Camera-type eye (tissue), 1 donor: Measurements from ENCODE around the gene ZFR2. TPM values are rescaled to one million over a fixed set of nuclear protein-coding genes. Genes with fewer than 3 reads are reported as not detected.

Experiments
- total RNA-seq: library from RNA; depleted of rRNA; stranded (reverse); fragments of >200 nt; gene quantifications from one replicate; pipeline ENCODE4 v1.2.3, GENCODE V29; 2014

Gene ZFR2
- total RNA-seq = 7.1 TPM

DNA sequence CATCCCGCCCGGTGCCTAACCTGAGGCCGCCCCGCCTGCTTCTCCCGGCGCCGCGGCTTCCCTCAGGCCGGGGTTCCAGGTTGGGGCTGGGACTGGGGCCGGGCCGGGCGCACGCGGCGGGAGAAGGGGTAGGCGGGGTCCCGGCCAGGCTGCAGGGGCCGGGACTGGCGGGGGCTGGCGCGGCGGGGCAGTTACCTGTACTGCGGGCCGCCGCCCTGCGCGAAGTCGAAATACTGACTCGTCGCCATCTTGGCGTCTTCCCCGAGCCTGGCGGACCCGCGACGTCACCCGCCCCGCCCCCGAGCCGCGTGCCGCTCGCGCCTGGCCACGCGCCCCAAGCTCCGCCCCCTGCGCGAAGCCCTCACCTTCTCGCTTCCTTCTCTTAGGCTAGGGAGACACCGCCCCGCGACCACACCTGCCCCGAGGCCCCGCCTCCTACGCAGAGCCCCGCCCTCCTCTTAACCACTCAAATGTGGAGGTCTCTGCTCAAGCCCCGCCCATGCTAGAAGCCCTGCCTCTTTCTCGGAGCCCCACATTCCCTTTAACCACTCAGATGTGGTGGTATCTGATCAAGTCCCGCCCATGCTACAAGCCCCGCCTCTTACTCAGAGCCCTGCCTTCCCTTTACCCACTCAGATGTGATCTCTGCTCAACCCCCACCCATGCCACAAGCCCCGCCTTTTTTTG, at the start of gene ZFR2:
TSS of gene ZFR2 (minus strand) at position 269 of the 687 bp plus-strand sequence. CDS start at position 248, 21 bp downstream.

DNA sequence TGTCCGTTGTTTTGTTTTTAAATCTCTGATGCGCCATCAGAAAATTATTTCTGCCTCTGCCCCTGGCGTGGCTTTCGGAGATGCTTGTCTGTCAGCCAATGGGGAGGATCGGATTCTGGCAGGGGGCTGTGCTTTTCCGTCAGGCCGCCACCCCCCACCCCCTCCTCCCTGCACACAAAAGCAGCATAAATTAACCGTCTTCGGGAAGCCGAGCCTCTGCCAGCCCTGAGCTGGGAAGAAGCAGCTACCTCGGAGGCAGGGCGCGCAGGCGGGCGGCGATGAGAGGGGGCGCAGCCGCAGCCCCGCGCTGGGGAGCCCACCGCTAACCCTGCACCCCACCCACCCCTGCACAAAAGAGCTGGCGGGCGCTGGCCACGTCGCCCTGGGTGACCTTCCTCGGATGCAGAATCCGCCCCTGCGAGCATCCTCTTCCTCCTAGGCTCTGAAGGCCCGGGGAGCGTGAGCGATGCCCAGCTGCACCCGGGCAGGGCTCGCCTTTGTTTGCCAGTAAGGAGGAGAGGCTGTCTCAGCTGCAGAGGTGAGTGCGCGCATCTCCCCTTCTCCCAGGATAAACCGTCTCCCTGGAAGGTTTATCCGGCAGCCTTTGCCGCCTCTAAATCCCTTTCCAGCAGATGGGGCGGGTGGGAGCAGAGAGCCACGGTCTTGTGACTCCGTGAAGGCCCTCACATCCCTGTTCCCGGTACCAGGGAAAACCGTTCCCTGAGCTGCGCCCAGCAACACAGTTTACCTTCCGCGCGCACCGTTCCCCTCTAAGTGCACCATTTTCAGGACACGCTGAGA, 11.8 kb upstream of the ZFR2 start, which contains the start of gene ATCAY:
TSS of gene ATCAY (plus strand) at position 215 of the 801 bp plus-strand sequence. CDS start 5,083 bp downstream, outside the sequence.

DNA sequence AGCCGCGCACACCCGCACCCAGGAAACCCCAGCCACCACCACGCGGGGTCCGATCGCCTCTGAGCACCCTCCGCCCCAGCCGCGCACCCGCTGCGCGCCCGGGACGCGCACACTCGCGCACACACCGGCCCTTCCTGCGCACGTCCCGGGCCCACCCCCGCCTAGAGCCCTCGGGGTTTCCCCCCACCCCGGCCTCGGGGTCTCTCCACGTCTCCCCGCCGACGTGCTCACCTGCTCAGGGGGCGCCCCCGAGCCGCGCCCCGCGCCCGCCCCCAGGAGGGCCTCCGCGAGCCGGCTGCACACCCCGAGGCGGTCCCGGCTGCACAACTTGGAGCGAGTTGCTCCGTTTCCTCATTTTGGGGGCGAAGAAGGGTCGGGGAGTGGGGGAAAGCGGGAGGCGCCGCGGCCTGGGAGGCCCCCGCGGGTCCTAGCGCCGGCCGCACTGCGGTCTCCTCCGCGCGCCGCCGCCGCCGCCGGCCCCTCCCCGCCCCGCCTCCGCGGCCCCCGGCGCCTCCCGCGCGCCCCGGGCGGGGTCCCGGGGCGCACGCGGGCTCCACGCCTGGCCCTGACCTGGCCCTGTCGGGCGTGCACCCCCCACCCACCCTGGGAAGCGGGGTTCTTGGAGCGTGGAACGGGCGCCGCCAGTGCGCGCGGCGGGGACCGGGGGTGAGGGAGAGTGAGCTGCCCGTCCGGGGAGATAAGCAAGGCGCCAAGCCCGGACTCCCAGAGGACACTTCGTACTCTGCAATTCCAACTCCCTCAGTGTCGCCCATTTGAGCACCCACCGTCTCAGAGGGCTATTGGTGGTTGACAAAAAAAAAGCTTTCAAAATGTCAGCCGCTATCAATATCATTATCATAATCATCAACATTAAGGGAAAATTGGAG, 82.7 kb downstream of the ZFR2 start, which contains the start of gene MATK:
TSS of gene MATK (minus strand) at position 444 of the 887 bp plus-strand sequence. CDS start 1,246 bp downstream, outside the sequence.

DNA sequence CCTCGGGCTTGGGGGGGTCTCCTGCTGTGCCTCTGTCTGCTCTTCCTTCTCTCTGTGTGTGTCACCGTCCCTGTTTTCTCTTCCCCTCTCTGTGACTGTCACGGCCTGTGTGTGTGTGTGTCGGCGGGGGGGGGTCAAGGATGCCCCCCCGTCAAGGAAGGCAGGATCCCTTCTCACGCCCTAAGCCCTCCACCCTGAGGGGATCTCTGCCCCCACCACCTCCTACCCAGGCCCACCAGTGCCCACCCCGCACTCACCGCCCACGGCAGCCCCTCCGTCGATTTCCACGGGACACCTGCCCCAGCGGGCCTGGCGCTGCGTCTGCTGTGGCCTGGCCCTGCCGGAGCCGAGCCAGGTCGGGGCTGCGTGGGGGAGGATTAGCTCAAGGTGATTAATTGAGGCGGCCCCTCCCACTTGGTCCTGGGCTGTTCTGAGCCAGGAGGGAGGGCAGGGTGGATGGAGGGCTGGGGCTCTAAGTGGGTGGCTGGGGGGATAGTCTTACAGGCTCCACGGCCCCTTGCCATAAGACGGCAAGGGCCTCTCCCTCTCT, 96.9 kb downstream of the ZFR2 start, which contains the start of gene RAX2:
TSS of gene RAX2 (minus strand) at position 323 of the 550 bp plus-strand sequence. CDS start 486 bp downstream, outside the sequence.

DNA sequence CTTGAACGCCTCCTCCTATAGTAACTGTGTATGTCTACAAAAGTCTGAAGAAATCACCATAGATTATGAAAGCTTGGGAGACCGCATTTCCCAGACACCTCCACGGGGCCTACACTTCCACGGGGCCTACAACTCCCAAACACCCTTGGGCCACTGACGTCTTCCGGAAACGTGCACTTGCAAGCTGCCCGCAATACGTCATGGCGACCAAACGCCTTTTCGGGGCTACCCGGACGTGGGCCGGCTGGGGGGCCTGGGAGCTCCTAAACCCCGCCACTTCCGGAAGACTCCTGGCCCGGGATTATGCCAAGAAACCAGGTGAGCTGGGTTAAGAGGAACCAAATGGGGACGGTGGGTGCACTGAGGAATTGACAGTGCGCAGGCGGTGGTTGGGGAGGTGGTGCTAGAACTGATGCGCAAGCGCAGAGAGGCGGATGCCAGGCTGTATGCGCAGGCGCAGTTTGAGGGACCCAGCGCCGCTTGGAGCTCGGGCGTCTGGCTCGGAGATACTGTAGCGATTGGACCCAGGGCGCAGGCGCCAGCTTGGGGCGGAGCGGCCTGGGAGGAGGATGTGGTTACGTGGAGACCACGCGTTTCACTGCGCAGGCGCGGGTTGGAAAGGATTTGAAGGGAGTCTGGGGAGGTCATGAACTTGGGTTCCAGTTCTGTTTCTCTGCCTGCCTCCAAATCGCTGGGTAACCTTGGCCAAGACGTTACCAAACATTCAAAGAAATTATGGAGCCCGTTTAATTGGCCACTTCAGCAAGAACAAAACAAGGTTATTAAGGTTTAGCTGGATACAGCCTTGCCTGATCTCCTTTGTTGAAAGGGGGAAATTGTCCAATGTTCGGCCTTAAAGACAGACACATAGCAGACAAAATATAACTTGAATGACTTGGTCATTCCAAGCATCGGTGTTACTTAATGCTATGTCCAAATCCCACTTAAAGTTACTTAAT, 106.1 kb downstream of the ZFR2 start, which contains the start of gene MRPL54:
TSS of gene MRPL54 (plus strand) at position 182 of the 959 bp plus-strand sequence. CDS start at position 201, 19 bp downstream.

DNA sequence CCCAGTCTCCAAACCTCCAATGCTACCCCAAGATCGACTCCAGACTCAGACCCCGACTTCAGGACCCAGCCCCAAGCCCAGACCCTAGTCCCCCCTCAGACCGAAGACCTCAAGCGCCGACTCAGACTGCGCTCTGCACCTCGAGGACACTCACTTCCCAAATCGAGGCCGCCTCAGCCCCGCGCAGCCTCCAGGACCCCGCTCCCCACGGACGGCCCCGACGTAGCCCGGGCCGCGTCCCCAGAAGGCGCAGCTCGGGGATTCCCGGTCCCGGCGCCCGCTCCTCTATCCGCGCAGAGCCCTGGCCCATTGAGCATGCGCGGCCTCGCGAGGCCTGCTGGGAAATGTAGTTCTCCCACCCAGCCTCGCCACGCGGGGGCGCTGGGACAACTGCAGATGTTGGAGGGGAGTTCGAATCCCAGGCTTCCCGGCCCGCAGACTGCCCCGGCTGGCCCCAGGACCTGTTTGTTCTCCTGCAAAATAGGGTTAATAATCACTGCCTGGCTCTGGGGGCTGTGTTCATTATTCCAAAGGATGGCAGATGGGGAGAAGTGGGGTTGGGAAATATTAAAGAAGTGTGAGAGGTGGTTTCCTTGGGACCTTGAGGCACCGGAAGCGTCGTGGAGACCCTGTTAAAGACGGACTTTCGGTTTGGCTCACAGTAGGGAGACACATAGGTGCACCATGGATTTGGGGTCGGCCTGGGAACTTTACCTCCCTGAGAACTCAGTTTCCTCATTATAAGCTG, 107.3 kb downstream of the ZFR2 start, which contains the start of gene APBA3:
TSS of gene APBA3 (minus strand) at position 311 of the 748 bp plus-strand sequence. CDS start 1,428 bp downstream, outside the sequence.

Other genes starting within 250 kb of the ZFR2 start
- 26.9 TPM for gene CACTIN, start 242.2 kb downstream of the ZFR2 start, total RNA-seq
- gene PIP5K1C, start 168.6 kb downstream of the ZFR2 start, total RNA-seq = 57.6 TPM
- 5.3 TPM for gene TJP3, start 160.7 kb downstream of the ZFR2 start, total RNA-seq
- 33.3 TPM for gene APBA3, start 107.3 kb downstream of the ZFR2 start, total RNA-seq
- gene MRPL54, start 106.4 kb downstream of the ZFR2 start, total RNA-seq = 36.6 TPM
- gene RAX2, start 96.8 kb downstream of the ZFR2 start, total RNA-seq = 136 TPM
- 27.5 TPM for gene MATK, start 82.7 kb downstream of the ZFR2 start, total RNA-seq
- 23.2 TPM for gene ATCAY, start 11.6 kb upstream of the ZFR2 start, total RNA-seq
- gene NMRK2, start 64.0 kb upstream of the ZFR2 start, total RNA-seq = 2.3 TPM
- 90.9 TPM for gene DAPK3, start 102.1 kb upstream of the ZFR2 start, total RNA-seq
- gene EEF2, start 116.4 kb upstream of the ZFR2 start, total RNA-seq = 2,135 TPM
- 27.4 TPM for gene PIAS4, start 138.7 kb upstream of the ZFR2 start, total RNA-seq
- gene ZBTB7A, start 197.9 kb upstream of the ZFR2 start, total RNA-seq = 33.2 TPM